GM13977 (cell line): ENCODE data around the gene ZFP1.
A peak's percentile ranks its signal among the peaks of the same experiment; 100 is the strongest.

Experiments used
- DNase-seq: peaks from one replicate; pipeline ENCODE4 v3.0.0; 2012; ENCODE audit warnings: low spot score
- in situ Hi-C: fragments of 300-500 bp; cut with MboI; formaldehyde crosslinking; loops from one replicate; pipeline ENCODE4 v1.12.0; 2022; ENCODE audit warnings: low sequenced_read_pairs, low pct_unique_long_range_greater_than_20kb, mixed read lengths, inconsistent platforms; ENCODE audit not compliant: unreplicated experiment
- TF ChIP-seq, protein P1 (sequence below): IDR thresholded peaks from 2 replicates; pipeline ENCODE4 v1.5.1; 2012; ENCODE audit warnings: mild to moderate bottlenecking, control low read depth; ENCODE audit not compliant: insufficient read depth; ENCODE audit errors: extremely low read depth, missing control alignments

ZFP1 gene

DNA sequence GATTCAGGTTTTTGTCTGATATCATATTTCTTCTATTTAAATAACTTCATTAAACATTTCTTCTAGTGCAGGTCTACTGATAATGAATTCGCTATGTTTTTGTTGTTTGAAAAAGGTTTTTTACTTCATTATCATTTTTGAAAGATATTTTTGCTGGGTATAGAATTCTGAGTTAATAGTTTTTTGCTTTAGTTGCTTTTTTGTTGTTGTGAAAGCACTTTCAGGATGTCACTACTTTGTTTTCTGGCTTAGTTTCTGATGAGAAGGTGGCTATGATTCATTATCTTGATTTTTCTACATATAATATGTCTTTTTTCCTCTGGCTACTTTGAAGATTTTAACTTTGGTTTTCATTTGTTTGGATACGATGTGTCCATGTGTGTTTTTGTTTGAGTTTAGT lies 3.5 kb downstream of the ZFP1 start:
- DNase-seq, result no peak
- TF ChIP-seq, protein P1, sequence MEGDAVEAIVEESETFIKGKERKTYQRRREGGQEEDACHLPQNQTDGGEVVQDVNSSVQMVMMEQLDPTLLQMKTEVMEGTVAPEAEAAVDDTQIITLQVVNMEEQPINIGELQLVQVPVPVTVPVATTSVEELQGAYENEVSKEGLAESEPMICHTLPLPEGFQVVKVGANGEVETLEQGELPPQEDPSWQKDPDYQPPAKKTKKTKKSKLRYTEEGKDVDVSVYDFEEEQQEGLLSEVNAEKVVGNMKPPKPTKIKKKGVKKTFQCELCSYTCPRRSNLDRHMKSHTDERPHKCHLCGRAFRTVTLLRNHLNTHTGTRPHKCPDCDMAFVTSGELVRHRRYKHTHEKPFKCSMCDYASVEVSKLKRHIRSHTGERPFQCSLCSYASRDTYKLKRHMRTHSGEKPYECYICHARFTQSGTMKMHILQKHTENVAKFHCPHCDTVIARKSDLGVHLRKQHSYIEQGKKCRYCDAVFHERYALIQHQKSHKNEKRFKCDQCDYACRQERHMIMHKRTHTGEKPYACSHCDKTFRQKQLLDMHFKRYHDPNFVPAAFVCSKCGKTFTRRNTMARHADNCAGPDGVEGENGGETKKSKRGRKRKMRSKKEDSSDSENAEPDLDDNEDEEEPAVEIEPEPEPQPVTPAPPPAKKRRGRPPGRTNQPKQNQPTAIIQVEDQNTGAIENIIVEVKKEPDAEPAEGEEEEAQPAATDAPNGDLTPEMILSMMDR, result no peak
- in situ Hi-C loops, result no loop called here

DNA sequence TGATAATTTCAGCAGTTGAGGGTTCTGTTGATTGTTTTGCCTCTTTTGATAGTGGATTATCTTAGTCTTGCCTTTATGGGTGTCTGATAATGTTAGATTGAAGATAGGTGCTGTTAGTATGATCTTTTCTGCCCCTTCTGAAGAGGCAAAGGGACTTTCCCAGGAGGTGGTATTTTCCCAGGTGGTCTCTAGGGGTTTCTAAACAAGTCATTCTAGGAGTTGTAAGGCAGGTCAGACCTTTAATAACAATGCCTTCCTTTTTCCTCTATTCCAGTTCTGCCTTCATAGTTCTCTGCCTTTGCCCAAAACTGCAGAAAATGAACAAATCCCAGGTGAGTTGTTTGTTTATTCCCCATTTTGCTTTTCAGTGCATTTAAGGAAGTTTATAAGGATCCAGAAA lies 4.3 kb downstream of the ZFP1 start:
- TF ChIP-seq, protein P1, result no peak
- peak; percentile 31 for DNase-seq
- in situ Hi-C loops, result no loop called here

DNA sequence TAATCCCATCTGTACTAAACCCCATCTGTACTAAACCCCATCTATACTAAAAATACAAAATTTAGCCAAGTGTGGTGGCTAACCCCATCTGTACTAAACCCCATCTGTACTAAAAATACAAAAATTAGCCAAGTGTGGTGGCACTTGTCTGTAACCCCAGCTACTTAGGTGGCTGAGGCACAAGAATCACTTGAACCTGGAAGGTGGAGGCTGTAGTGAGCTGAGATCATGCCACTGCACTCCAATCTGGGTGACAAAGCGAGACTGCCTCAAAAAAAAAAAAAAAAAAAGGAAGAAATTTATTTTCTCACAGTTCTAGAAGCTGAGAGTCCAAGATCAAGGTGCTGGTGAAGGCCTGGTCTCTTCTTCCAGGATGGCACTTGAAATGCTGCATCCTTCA lies 12.1 kb downstream of the ZFP1 start:
- in situ Hi-C loops, result no loop called here
- TF ChIP-seq, protein P1, result no peak
- DNase-seq, result no peak

DNA sequence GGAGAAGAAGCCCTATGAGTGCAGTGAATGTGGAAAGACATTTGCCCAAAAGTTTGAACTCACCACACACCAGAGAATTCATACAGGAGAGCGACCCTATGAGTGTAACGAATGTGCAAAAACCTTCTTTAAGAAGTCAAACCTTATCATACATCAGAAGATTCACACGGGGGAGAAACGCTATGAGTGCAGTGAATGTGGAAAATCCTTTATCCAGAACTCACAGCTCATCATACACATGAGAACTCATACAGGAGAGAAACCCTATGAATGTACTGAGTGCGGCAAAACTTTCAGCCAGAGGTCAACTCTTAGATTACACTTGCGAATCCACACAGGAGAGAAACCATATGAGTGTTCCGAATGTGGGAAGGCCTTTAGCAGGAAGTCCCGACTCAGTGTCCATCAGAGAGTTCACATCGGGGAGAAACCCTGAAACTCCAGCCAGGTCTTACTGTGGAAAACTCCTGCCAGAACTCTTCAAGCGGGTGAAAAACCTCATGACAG lies 21.6 kb downstream of the ZFP1 start:
- no peak for DNase-seq
- in situ Hi-C loops, result no loop called here
- TF ChIP-seq, protein P1, result no peak

DNA sequence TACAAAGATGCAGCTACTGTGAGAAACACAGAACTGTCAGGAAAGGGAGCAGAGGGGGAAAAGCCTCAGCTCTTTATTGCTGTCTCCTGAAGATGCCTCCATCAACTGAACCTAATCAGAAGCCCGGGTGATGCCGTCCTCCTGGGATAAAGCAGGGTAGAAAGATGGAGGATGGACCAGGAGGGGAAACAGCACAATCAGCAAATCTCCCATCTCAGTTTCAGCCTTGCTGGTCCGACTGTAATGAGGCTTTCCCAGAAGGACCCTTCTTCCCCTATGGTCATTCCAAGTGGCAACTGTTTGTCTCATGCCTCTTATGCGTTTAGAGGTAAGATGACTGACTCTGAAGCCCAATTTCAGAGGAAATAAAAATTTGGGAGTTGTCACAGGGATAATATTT lies 24.3 kb downstream of the ZFP1 start:
- in situ Hi-C loops, result no loop called here
- TF ChIP-seq, protein P1, result no peak
- DNase-seq, result no peak

DNA sequence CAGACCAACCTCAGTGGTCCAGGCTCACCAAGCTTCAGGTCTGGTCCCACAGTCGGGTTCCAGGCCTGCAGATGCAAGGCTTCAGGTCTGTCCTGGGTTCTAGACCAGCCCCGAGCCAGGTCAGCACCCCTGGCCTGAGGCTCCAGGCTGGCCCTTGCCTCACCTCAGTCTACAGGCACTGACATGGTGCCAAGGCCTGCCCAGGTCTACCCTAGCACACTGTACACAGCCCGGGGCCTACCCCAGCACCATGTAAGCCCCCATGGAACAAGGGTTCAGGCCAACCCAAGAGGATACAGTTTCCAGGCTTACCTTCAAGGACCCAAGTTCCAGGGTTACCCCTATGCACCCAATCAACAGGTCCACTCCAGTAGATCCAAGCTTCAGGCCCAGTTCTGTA lies 26.8 kb downstream of the ZFP1 start:
- no peak for DNase-seq
- in situ Hi-C loops, result no loop called here
- TF ChIP-seq, protein P1, result no peak

DNA sequence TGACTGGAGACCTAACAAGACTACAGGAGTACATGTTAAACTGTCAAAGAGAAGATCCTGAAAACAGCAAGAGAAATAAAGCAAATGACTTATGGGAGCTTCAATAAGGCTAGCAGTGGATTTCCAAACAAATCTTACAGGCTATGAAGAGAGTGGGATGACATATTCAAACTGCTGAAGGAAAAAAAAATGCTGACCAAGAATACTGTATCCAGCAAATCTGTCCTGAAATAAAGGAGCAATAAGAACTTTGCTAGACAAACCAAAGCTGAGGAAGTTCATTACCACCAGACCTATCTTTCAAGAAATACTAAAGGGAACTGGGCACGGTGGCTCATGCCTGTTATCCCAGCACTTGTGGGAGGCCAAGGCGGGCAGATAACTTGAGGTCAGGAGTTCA lies 28.6 kb downstream of the ZFP1 start:
- TF ChIP-seq, protein P1, result no peak
- no peak for DNase-seq
- in situ Hi-C loops, result no loop called here
